HG02885 (cell line): Measurements from ENCODE around the gene RTN3.
"Not testable (repeated sequence)": the region's sequence is repeated elsewhere in the genome, so short reads cannot be mapped to it uniquely, and the experiment has no call there.

ENCODE experiments used
- ATAC-seq: cut with Tn5 transposase; IDR thresholded peaks from one replicate; pipeline ENCODE4 v1.9.1; 2021; ENCODE audit warnings: mild to moderate bottlenecking; ENCODE audit not compliant: unreplicated experiment, poor library complexity

RTN3 gene

GRCh38 chr11:63681321-63682065 is at the start of gene RTN3:
Gene RTN3 (plus strand): TSS chr11:63681500. CDS start chr11:63681637, 137 bp downstream.
- peak; percentile 92 for ATAC-seq

GRCh38 chr11:63635762-63636465 is 45.4 kb upstream of the RTN3 start:
- peak; percentile 39 for ATAC-seq

GRCh38 chr11:63638436-63638835 is 42.9 kb upstream of the RTN3 start:
- not testable (repeated sequence) for ATAC-seq

GRCh38 chr11:63639199-63639832 is 42.0 kb upstream of the RTN3 start:
- ATAC-seq, result no peak

GRCh38 chr11:63641727-63642126 is 39.6 kb upstream of the RTN3 start:
- ATAC-seq, result no peak

GRCh38 chr11:63643205-63643604 is 38.1 kb upstream of the RTN3 start:
- no peak for ATAC-seq

GRCh38 chr11:63652671-63653070 is 28.6 kb upstream of the RTN3 start:
- no peak for ATAC-seq

- ATAC-seq, result no peak
These were observed 20.3 kb upstream of the RTN3 start for GRCh38 chr11:63660972-63661371.

- ATAC-seq, result no peak
These were observed 17.5 kb upstream of the RTN3 start for GRCh38 chr11:63663809-63664208.

- no peak for ATAC-seq
These were observed 14.4 kb upstream of the RTN3 start for GRCh38 chr11:63666874-63667273.

GRCh38 chr11:63667995-63668795 is 13.1 kb upstream of the RTN3 start:
- no peak for ATAC-seq

- no peak for ATAC-seq
These were observed 11.2 kb upstream of the RTN3 start for GRCh38 chr11:63670096-63670432.

GRCh38 chr11:63670433-63671321 is 10.6 kb upstream of the RTN3 start:
- ATAC-seq, result peak; percentile 29

GRCh38 chr11:63671322-63672155 is 9.8 kb upstream of the RTN3 start, which contains the start of gene ATL3:
Gene ATL3 (minus strand): TSS chr11:63671376. CDS start chr11:63671335, 41 bp downstream.
- ATAC-seq, result peak; percentile 90

GRCh38 chr11:63672156-63672463 is 9.2 kb upstream of the RTN3 start:
- no peak for ATAC-seq

GRCh38 chr11:63672936-63673539 is 8.3 kb upstream of the RTN3 start:
- no peak for ATAC-seq

GRCh38 chr11:63673579-63673978 is 7.7 kb upstream of the RTN3 start:
- no peak for ATAC-seq

- no peak for ATAC-seq
These were observed 423 bp upstream of the RTN3 start for GRCh38 chr11:63680834-63681320.
